GM12878 (cell line): Measurements from ENCODE around the gene SLC12A5. TPM values are rescaled to one million over a fixed set of nuclear protein-coding genes. Genes with fewer than 3 reads are reported as not detected.

Experiments
- ATAC-seq: fragments of 200-7000 bp; cut with Tn5 transposase; 3 replicates; pipeline ENCODE4 v1.9.1; 2020; ENCODE audit warnings: mild to moderate bottlenecking, moderate library complexity
- BruUV-seq: library from RNA; stranded (reverse); fragments of 400-500 nt; replicated peaks from 2 replicates; lab custom pipeline; 2021; lab: Mats Ljungman, UMichigan
- CTCF ChIA-PET: fragments of 300-600 bp; sonication (Branson Sonifier 250); formaldehyde crosslinking; extraction: SDS; loops from one replicate; lab custom pipeline; 2021; ENCODE audit warnings: inconsistent platforms; lab: Yijun Ruan, JAX
- POLR2A ChIA-PET: fragments of 350-600 bp; formaldehyde crosslinking; extraction: SDS; loops from one replicate; lab custom pipeline; 2021; ENCODE audit warnings: inconsistent platforms; lab: Charles Lee
- RAD21 ChIA-PET: fragments of 300-600 bp; sonication (Branson Sonifier 250); formaldehyde crosslinking; loops from one replicate; lab custom pipeline; 2023; ENCODE audit warnings: antibody characterized with exemption; ENCODE audit not compliant: unreplicated experiment; lab: Charles Lee
- SMC1A ChIA-PET: fragments of 300-600 bp; sonication (Branson Sonifier 250); formaldehyde crosslinking; loops from one replicate; lab custom pipeline; 2023; ENCODE audit not compliant: unreplicated experiment, uncharacterized antibody; lab: Charles Lee
- DNase-seq: peaks from one replicate; pipeline ENCODE4 v3.0.0-alpha.2; 2011; ENCODE audit warnings: low read depth, low spot score
- FAIRE-seq: peaks from 3 replicates; lab custom pipeline; 2011; peaks lifted over from hg19 to GRCh38; lab: Jason Lieb, UNC
- H2AFZ ChIP-seq: 2 replicates; pipeline ENCODE4 v1.6.0; 2011; ENCODE audit warnings: low read depth, low read length, control low read depth; ENCODE audit not compliant: control insufficient read depth
- H3K27ac ChIP-seq: 2 replicates; pipeline ENCODE4 v1.5.1; 2011; ENCODE audit warnings: control low read depth; ENCODE audit not compliant: control insufficient read depth, insufficient read depth
- H3K27me3 ChIP-seq, 2 experiments: replicated peaks in 1 of 2; 2 replicates each; pipeline versions ENCODE4 v1.6.0 to v1.6.1; 2011; ENCODE audit warnings: low read length in 1 of 2; ENCODE audit not compliant: control insufficient read depth in 2 of 2, insufficient read depth in 2 of 2
- H3K36me3 ChIP-seq, 2 experiments: 2 replicates each; pipeline ENCODE4 v1.5.1; 2011; ENCODE audit warnings: low read length in 1 of 2; ENCODE audit not compliant: control insufficient read depth in 2 of 2, insufficient read depth in 2 of 2
- H3K4me1 ChIP-seq: 2 replicates; pipeline ENCODE4 v1.6.1; 2011; ENCODE audit warnings: mild to moderate bottlenecking, low read length, moderate library complexity, mixed read lengths; ENCODE audit not compliant: control insufficient read depth, insufficient read depth
- H3K4me2 ChIP-seq: 2 replicates; pipeline ENCODE4 v1.6.0; 2011; ENCODE audit warnings: control low read depth; ENCODE audit not compliant: control insufficient read depth, insufficient read depth
- H3K4me3 ChIP-seq: fragments of 200-600 bp; sonication (generic); 2 replicates; pipeline ENCODE4 v1.5.1; 2016
- H3K79me2 ChIP-seq: 2 replicates; pipeline ENCODE4 v1.6.0; 2011; ENCODE audit warnings: low read length; ENCODE audit not compliant: control insufficient read depth, insufficient read depth
- H3K9ac ChIP-seq: 2 replicates; pipeline ENCODE4 v1.8.0; 2011; ENCODE audit warnings: low read length, control low read depth, mixed read lengths; ENCODE audit not compliant: control insufficient read depth, insufficient read depth
- H3K9me3 ChIP-seq: replicated peaks from 3 replicates; pipeline ENCODE4 v1.5.1; 2011; ENCODE audit warnings: mild to moderate bottlenecking, low read length; ENCODE audit not compliant: control insufficient read depth, insufficient read depth
- H4K20me1 ChIP-seq: 2 replicates; pipeline ENCODE4 v1.6.0; 2011; ENCODE audit not compliant: control insufficient read depth, insufficient read depth
- BCL11A ChIP-seq: IDR thresholded peaks from 2 replicates; pipeline ENCODE4 v1.6.1; 2011; ENCODE audit warnings: low read depth, low read length
- CBX3 ChIP-seq: fragments of 200-600 bp; sonication (generic); IDR thresholded peaks from 2 replicates; pipeline ENCODE4 v1.6.1; 2016; ENCODE audit warnings: low read depth, borderline replicate concordance
- GATAD2B ChIP-seq: fragments of 450-650 bp; conservative IDR thresholded peaks from 2 replicates; pipeline ENCODE4 v1.6.1; 2017; ENCODE audit warnings: low read depth, mild to moderate bottlenecking, moderate library complexity
- IKZF1 ChIP-seq: fragments of 450-650 bp; conservative IDR thresholded peaks from 2 replicates; pipeline ENCODE4 v1.6.1; 2017; ENCODE audit warnings: antibody characterized with exemption, mild to moderate bottlenecking
- RAD21 ChIP-seq: IDR thresholded peaks from 2 replicates; pipeline ENCODE4 v1.6.1; 2011; ENCODE audit warnings: mild to moderate bottlenecking, low read depth, low read length, moderate library complexity; ENCODE audit not compliant: insufficient read depth
- RB1 ChIP-seq: fragments of 450-650 bp; formaldehyde crosslinking; IDR thresholded peaks from 2 replicates; pipeline ENCODE4 v1.6.1; 2017; ENCODE audit warnings: mild to moderate bottlenecking, borderline replicate concordance
- SMAD5 ChIP-seq: IDR thresholded peaks from 2 replicates; pipeline ENCODE4 v1.6.1; 2016; ENCODE audit warnings: antibody characterized with exemption, low read depth
- SPI1 ChIP-seq: IDR thresholded peaks from 2 replicates; pipeline ENCODE4 v1.6.1; 2011; ENCODE audit warnings: low read depth, mild to moderate bottlenecking, low read length, moderate library complexity, borderline replicate concordance; ENCODE audit not compliant: insufficient read depth
- WGBS: methylation state at CpG from one replicate; pipeline ENCODE4 v1.1.6; 2016; ENCODE audit warnings: low lambda C conversion rate; ENCODE audit not compliant: insufficient replicate concordance, insufficient coverage; ENCODE audit errors: missing lambda C conversion rate; 5-methylcytosine and 5-hydroxymethylcytosine counted together
- in situ Hi-C: fragments of 300-500 bp; cut with MboI; formaldehyde crosslinking; loops from 9 replicates; pipeline ENCODE4 v1.14.3; 2018; ENCODE audit warnings: mixed read lengths
- intact Hi-C: fragments of 100-400 bp; cut with micrococcal nuclease; formaldehyde crosslinking; loops from one replicate; pipeline ENCODE4 v1.14.2; 2022; ENCODE audit not compliant: unreplicated experiment
- polyA plus RNA-seq, 11 experiments: library from polyadenylated mRNA; depleted of rRNA in 4 of 11; unstranded in 6 of 11; stranded (reverse) in 5 of 11; fragments of >200 nt; fragmentation: Nextera tagmentation in 4 of 11; fragmentation: Illumina TruSeq in 1 of 11; extraction: Ambion mirVana in 4 of 11; extraction: Trizol in 1 of 11; gene quantifications; 1 replicate in 1 of 11; 2 replicates in 10 of 11; pipeline versions ENCODE4 v1.2.1 to v1.2.3, GENCODE V29; 2011 to 2016; ENCODE audit warnings: inconsistent platforms in 2 of 11, missing spikeins in 2 of 11, low read depth in 1 of 11
- total RNA-seq, 4 experiments: library from RNA; depleted of rRNA in 3 of 4; stranded (reverse); fragments of >200 nt in 3 of 4; fragmentation: Illumina TruSeq in 1 of 4; extraction: Trizol in 1 of 4; gene quantifications; 2 replicates each; pipeline versions ENCODE4 v1.2.1 to v1.2.3, GENCODE V29; 2013 to 2021
- TF ChIP-seq, protein P1 (sequence below): fragments of 450-650 bp; IDR thresholded peaks from 2 replicates; pipeline ENCODE4 v1.6.1; 2017; ENCODE audit warnings: mild to moderate bottlenecking, moderate library complexity
- TF ChIP-seq, protein P2 (sequence below): IDR thresholded peaks from 2 replicates; pipeline ENCODE4 v1.6.1; 2012; ENCODE audit warnings: low read depth, low read length, improper control_type of control experiment

Gene SLC12A5
- total and polyA plus RNA-seq, 10 of the 15 experiments (the other 5 are each of a cell fraction or from before 2014, with no cell fraction given): 0.26 to 2.7 (median 1.2) TPM

DNA sequence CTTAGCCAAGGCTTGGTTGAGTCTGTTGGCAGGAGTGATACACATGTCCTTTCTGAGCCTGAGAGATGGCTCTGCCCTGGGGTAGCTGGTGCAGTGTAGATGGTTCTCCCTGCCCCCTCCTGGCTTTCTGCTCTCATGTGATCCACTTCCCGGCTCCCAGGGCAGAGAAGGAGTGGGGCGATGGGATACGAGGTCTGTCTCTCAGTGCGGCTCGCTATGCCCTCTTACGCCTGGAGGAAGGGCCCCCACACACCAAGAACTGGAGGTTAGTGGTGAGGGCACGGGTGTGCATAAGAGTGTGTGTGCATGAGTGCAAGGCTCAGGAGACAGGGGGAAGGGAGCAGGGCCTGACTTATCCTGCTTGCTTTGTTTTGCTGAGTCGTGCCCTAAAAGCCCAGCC, 18.8 kb downstream of the SLC12A5 start (continued):
- TF ChIP-seq, protein P1, sequence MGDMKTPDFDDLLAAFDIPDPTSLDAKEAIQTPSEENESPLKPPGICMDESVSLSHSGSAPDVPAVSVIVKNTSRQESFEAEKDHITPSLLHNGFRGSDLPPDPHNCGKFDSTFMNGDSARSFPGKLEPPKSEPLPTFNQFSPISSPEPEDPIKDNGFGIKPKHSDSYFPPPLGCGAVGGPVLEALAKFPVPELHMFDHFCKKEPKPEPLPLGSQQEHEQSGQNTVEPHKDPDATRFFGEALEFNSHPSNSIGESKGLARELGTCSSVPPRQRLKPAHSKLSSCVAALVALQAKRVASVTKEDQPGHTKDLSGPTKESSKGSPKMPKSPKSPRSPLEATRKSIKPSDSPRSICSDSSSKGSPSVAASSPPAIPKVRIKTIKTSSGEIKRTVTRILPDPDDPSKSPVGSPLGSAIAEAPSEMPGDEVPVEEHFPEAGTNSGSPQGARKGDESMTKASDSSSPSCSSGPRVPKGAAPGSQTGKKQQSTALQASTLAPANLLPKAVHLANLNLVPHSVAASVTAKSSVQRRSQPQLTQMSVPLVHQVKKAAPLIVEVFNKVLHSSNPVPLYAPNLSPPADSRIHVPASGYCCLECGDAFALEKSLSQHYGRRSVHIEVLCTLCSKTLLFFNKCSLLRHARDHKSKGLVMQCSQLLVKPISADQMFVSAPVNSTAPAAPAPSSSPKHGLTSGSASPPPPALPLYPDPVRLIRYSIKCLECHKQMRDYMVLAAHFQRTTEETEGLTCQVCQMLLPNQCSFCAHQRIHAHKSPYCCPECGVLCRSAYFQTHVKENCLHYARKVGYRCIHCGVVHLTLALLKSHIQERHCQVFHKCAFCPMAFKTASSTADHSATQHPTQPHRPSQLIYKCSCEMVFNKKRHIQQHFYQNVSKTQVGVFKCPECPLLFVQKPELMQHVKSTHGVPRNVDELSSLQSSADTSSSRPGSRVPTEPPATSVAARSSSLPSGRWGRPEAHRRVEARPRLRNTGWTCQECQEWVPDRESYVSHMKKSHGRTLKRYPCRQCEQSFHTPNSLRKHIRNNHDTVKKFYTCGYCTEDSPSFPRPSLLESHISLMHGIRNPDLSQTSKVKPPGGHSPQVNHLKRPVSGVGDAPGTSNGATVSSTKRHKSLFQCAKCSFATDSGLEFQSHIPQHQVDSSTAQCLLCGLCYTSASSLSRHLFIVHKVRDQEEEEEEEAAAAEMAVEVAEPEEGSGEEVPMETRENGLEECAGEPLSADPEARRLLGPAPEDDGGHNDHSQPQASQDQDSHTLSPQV: no peak
- TF ChIP-seq, protein P2, sequence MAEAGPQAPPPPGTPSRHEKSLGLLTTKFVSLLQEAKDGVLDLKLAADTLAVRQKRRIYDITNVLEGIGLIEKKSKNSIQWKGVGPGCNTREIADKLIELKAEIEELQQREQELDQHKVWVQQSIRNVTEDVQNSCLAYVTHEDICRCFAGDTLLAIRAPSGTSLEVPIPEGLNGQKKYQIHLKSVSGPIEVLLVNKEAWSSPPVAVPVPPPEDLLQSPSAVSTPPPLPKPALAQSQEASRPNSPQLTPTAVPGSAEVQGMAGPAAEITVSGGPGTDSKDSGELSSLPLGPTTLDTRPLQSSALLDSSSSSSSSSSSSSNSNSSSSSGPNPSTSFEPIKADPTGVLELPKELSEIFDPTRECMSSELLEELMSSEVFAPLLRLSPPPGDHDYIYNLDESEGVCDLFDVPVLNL: no peak

DNA sequence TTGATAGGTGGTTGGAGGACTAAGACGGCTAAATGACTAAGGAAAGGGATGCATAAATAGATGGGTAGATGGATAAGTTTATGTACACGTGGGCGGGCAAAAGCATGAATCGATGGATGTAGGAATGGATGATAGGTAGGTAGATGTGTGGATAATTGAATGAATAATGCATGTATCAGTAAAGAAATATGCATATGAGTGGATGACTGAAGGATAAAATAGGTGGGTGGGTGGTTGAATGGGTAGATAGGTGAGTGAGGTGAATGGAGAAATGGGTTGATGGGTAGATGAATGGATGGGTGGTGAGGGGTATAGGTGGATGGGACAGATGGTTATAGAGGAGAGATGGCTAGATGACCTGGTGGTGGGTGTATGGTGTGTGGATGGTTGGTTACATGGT, 20.2 kb downstream of the SLC12A5 start:
- no TSS peak for BruUV-seq

More for the DNA sequence above, 20.2 kb downstream of the SLC12A5 start:
- DNase-seq: no peak
- Histone ChIP-seq H3K4me1 (no peaks in the 10 kb centered on the region), H2AFZ (no peak overlapping the region), H3K4me2 (no peak overlapping the region), H3K79me2 (no peaks in the 10 kb centered on the region), H3K9me3 (no peaks in the 10 kb centered on the region), H3K9ac (no peak overlapping the region), H3K27ac (no peak overlapping the region), H3K27me3 (peaks cover 0 to 5% of the 10 kb centered on the region in 2 experiments; a peak in 2 of 4 replicates), H4K20me1 (no peaks in the 10 kb centered on the region), H3K4me3 (no peak overlapping the region), H3K36me3 (no peaks in the 10 kb centered on the region)
- no peak for TF ChIP-seq SPI1
- no peak for TF ChIP-seq IKZF1
- no peak for TF ChIP-seq CBX3
- no peak for TF ChIP-seq SMAD5
- no peak for TF ChIP-seq BCL11A
- TF ChIP-seq RAD21: no peak
- TF ChIP-seq GATAD2B: no peak
- TF ChIP-seq RB1: no peak
- ChIA-PET POLR2A (no interaction called here), SMC1A (no interaction called here), CTCF (no interaction called here), RAD21 (no interaction called here)
- intact Hi-C loops (no loop called here), in situ Hi-C loops (no loop called here)
- 20% methylated on average over 4 of the region's 4 CpGs for WGBS
- FAIRE-seq: no peak
- ATAC-seq: no peak
